Activated naive CD4-positive, alpha-beta T cell treated with anti-CD3 and anti-CD28 coated beads, Interleukin-2, amount 50 U/mL, for 72 hours (primary cell): ENCODE data around the gene DYNC1I1. TPM values are rescaled to one million over a fixed set of nuclear protein-coding genes. Genes with fewer than 3 reads are reported as not detected.

Source experiments
- ATAC-seq, 2 donors: fragments of 150-1000 bp; cut with Tn5 transposase; 2 replicates each; pipeline ENCODE4 v1.10.0; 2021; ENCODE audit warnings: mild to moderate bottlenecking in 2 of 2, moderate library complexity in 2 of 2
- DNase-seq, 2 donors: peaks; one replicate each; pipeline ENCODE4 v3.0.0; 2021 to 2022; ENCODE audit warnings: low spot score in 2 of 2
- H3K27ac Mint-ChIP-seq, 2 donors: one replicate each; pipeline ENCODE4 v1.8.0; 2022; ENCODE audit warnings: mild to moderate bottlenecking in 2 of 2, mixed read lengths in 2 of 2
- H3K36me3 Mint-ChIP-seq, 2 donors: one replicate each; pipeline ENCODE4 v1.8.0; 2022; ENCODE audit warnings: mixed read lengths in 2 of 2
- H3K9me3 Mint-ChIP-seq, 2 donors: one replicate each; pipeline ENCODE4 v1.8.0; 2022; ENCODE audit warnings: mixed read lengths in 2 of 2
- total RNA-seq, 2 donors: library from RNA; stranded (reverse); gene quantifications; one replicate each; pipeline ENCODE4 v1.2.3, GENCODE V29; 2022

DYNC1I1 gene
- total RNA-seq, 2 donors from 2014 or later = not detected

GRCh38 chr7:95874541-95875265, 102.3 kb downstream of the DYNC1I1 start:
- H3K9me3 Mint-ChIP-seq = peaks cover 0 to 14% of the 10 kb centered on the region in 2 donors

DNA sequence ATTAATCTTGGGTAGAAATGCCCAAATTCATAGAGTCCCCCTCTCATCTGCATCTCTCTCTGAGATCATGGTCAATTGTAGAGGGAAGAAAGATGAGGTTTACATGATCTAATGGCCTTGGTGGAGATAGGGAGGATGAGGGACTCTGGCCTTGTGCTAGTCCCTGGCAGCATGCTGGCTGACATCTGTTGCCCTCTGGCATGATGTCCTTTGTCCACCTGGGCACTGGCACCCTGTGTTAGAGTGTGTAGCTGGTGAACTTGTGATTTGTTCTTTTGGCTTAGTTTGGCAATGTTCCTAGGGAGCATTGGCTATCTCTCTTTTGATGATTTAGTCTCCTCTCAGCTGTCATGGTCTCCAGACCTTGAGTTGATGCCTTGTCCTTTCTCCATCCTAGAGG, 103.2 kb downstream of the DYNC1I1 start:
- DNase-seq = no peak
- no peaks in the 10 kb centered on the region for H3K36me3 Mint-ChIP-seq
- ATAC-seq = no peak
- no peak overlapping the region for H3K27ac Mint-ChIP-seq
- peaks cover 0 to 14% of the 10 kb centered on the region in 2 donors for H3K9me3 Mint-ChIP-seq

More at GRCh38 chr7:95874541-95875265, 102.3 kb downstream of the DYNC1I1 start:
- no peak overlapping the region for H3K27ac Mint-ChIP-seq
- no peaks in the 10 kb centered on the region for H3K36me3 Mint-ChIP-seq
- DNase-seq (no peak), ATAC-seq (no peak)

- Mint-ChIP-seq H3K9me3 (peaks cover 0 to 19% of the 10 kb centered on the region in 2 donors), H3K36me3 (no peaks in the 10 kb centered on the region), H3K27ac (no peak overlapping the region)
- DNase-seq = no peak
- no peak for ATAC-seq
Measured at GRCh38 chr7:95878677-95879076, 106.3 kb downstream of the DYNC1I1 start.

DNA sequence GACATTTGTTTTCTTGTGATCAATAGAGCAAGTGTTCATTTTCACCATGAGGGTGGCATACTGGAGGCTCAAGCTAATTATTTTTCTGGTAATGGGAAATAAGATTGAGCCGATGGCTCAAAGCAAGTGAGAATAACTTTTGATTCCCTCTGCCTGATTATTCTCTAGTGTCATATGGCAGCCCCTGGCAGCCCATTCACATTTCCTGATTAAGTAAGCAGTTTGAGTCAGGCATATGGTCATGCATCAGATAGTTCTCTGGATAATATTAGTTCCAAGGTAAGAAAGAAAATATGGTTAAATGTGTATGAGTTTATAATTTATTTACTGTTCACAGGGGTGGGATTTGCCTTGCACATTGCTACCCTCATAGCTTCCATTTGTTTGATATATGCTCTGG, 109.2 kb downstream of the DYNC1I1 start:
- no peak overlapping the region for H3K27ac Mint-ChIP-seq
- no peaks in the 10 kb centered on the region for H3K36me3 Mint-ChIP-seq
- no peak for ATAC-seq
- H3K9me3 Mint-ChIP-seq = peaks cover 0 to 19% of the 10 kb centered on the region in 2 donors
- DNase-seq = no peak

GRCh38 chr7:95883217-95883616, 110.9 kb downstream of the DYNC1I1 start:
- peaks cover 0 to 10% of the 10 kb centered on the region in 2 donors for H3K9me3 Mint-ChIP-seq
- no peaks in the 10 kb centered on the region for H3K36me3 Mint-ChIP-seq
- DNase-seq = no peak
- ATAC-seq = no peak
- no peak overlapping the region for H3K27ac Mint-ChIP-seq

DNA sequence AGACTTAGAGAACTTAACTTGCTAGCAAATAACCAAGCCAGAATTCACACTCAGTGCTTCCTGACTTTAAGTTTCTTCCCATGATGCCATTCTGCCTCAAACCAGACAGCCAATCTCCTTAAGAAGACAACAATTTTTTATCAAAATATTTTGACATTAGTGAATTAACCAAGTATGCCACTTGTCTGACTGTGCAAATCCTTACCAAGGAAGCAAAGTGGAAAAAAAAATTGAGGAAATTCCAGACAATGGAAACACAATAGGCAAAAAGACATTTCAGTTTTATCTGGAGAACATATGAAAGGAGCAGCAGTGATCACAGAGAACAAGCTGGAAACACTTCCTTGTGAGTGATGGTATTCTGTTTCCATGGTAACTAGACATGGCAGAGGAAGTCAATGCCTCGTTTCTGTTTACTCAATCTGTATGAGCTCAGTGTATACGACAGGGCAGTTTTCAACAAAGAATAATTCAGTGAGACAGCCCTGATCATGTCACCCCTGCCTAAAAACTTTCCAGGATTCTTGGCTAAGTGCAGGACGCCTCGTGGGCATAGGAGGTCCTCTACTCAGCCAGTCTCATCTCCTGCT, 114.2 kb downstream of the DYNC1I1 start:
- Mint-ChIP-seq H3K27ac (no peak overlapping the region), H3K9me3 (no peaks in the 10 kb centered on the region), H3K36me3 (no peaks in the 10 kb centered on the region)
- no peak for ATAC-seq
- DNase-seq = no peak

DNA sequence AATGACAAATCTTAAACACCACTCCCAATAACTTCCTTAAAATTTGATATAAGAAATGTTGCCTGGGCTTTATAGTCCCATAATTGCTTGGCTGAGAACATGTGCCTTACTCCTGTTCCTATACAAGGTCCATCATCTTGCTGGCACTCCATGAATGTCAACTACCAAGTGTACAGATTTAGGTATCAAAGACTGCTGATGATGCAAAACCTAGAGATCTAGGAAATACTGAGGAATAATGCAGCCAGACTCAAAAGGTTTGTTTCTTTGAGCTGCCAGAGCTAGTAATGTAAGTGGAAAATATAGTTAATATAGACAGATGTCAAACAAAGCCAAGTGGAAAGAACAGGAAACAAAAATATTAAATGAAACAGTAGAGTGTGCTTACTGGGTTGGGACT, 121.1 kb downstream of the DYNC1I1 start:
- Mint-ChIP-seq H3K9me3 (no peaks in the 10 kb centered on the region), H3K36me3 (no peaks in the 10 kb centered on the region), H3K27ac (no peak overlapping the region)
- DNase-seq (no peak), ATAC-seq (no peak)

DNA sequence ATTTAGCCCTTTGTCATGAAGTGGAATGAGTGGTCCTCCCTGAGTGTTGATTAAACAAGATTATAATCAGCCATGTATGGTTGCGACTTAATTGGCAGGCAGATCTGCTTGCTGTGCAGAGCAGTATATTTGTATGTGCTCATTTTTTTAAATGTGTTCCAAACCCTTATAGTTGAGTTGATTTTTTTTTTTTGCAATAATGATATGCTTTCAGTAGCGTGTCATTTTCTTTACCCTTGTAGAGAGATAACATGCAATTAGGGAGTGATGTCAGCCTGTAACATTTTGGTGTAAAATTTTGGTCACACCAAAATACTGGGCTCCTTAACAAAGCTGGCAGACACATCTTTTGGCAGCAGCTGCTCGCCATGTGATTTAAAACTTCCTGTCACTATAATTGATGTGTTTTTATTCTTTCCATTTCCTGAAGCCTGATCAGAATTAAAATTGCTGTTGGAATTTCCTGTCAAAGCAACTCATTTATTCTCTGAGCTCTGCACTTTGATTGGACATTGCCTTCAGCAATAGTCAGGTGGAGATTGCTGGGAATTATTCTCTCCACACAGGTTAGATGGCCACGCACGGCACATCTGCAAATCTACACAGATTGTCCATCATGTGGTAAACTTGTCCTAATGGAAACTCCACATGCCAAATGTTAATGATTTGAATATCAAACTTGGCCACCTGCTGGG, 125.3 kb downstream of the DYNC1I1 start:
- no peak for ATAC-seq
- Mint-ChIP-seq H3K27ac (no peak overlapping the region), H3K36me3 (no peaks in the 10 kb centered on the region), H3K9me3 (no peaks in the 10 kb centered on the region)
- no peak for DNase-seq

- H3K27ac Mint-ChIP-seq = no peak overlapping the region
- H3K36me3 Mint-ChIP-seq = no peaks in the 10 kb centered on the region
- H3K9me3 Mint-ChIP-seq = no peaks in the 10 kb centered on the region
- ATAC-seq (no peak), DNase-seq (no peak)
Measured at GRCh38 chr7:95899919-95900513, 127.7 kb downstream of the DYNC1I1 start.

GRCh38 chr7:95901006-95901405, 128.7 kb downstream of the DYNC1I1 start:
- ATAC-seq (no peak), DNase-seq (no peak)
- H3K27ac Mint-ChIP-seq = no peak overlapping the region
- no peaks in the 10 kb centered on the region for H3K9me3 Mint-ChIP-seq
- H3K36me3 Mint-ChIP-seq = no peaks in the 10 kb centered on the region

- H3K36me3 Mint-ChIP-seq = no peaks in the 10 kb centered on the region
- DNase-seq (no peak), ATAC-seq (no peak)
- H3K9me3 Mint-ChIP-seq = no peaks in the 10 kb centered on the region
- no peak overlapping the region for H3K27ac Mint-ChIP-seq
Measured at GRCh38 chr7:95904099-95904498, 131.7 kb downstream of the DYNC1I1 start.

DNA sequence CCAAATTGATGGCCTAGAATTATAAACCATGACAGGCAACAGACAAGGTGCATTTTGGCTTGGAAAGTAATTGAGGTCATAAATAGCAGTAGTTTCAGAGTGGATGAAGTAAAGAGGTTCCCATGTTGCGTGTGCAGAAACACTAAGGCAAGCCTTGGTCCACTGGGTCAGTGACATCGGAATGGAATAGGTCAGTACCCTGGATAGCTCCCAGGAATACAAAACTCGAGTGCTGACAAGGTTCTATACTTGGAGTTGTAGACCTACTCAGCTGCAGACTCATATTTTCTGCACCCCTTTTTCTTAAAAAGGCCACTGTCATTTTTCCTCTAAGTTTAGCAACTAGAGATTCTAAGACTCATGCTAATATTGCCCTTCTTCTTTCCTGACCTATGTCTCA, 132.8 kb downstream of the DYNC1I1 start:
- DNase-seq (no peak), ATAC-seq (no peak)
- no peaks in the 10 kb centered on the region for H3K9me3 Mint-ChIP-seq
- no peaks in the 10 kb centered on the region for H3K36me3 Mint-ChIP-seq
- H3K27ac Mint-ChIP-seq = no peak overlapping the region

GRCh38 chr7:95906851-95907250, 134.5 kb downstream of the DYNC1I1 start:
- Mint-ChIP-seq H3K9me3 (no peaks in the 10 kb centered on the region), H3K27ac (no peak overlapping the region), H3K36me3 (no peaks in the 10 kb centered on the region)
- DNase-seq (no peak), ATAC-seq (no peak)

GRCh38 chr7:95907337-95907736, 135.0 kb downstream of the DYNC1I1 start:
- no peak for ATAC-seq
- Mint-ChIP-seq H3K9me3 (no peaks in the 10 kb centered on the region), H3K27ac (no peak overlapping the region)

GRCh38 chr7:95908499-95908898, 136.1 kb downstream of the DYNC1I1 start:
- Mint-ChIP-seq H3K27ac (no peak overlapping the region), H3K36me3 (no peaks in the 10 kb centered on the region), H3K9me3 (no peaks in the 10 kb centered on the region)
- ATAC-seq (no peak), DNase-seq (no peak)

More at GRCh38 chr7:95907337-95907736, 135.0 kb downstream of the DYNC1I1 start:
- no peak for DNase-seq
- H3K36me3 Mint-ChIP-seq = no peaks in the 10 kb centered on the region

GRCh38 chr7:95910341-95910740, 138.0 kb downstream of the DYNC1I1 start:
- Mint-ChIP-seq H3K36me3 (no peaks in the 10 kb centered on the region), H3K9me3 (no peaks in the 10 kb centered on the region), H3K27ac (no peak overlapping the region)
- DNase-seq = no peak
- no peak for ATAC-seq

DNA sequence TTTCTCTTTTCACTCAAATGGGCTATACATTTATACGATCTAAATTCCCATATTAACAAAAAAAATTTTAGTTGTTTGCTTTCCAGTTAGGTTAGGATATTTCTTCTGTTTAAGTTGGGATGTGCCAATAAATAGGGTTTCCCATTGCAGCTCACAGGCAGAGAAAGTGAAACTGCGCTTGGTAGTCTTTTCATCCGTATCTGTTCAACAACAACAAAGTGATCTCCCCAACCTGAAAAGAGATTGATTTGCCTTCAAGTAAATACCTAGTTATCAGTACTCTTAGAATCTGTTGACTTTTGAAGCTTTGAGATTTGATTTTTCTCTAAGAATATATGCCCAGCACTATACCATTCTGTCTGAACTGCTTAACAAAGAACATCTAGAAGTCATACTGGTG, 143.4 kb downstream of the DYNC1I1 start:
- ATAC-seq (no peak), DNase-seq (no peak)
- H3K36me3 Mint-ChIP-seq = no peaks in the 10 kb centered on the region
- H3K9me3 Mint-ChIP-seq = no peaks in the 10 kb centered on the region
- H3K27ac Mint-ChIP-seq = no peak overlapping the region
